ENCODE results near the gene XIST.

DNA sequence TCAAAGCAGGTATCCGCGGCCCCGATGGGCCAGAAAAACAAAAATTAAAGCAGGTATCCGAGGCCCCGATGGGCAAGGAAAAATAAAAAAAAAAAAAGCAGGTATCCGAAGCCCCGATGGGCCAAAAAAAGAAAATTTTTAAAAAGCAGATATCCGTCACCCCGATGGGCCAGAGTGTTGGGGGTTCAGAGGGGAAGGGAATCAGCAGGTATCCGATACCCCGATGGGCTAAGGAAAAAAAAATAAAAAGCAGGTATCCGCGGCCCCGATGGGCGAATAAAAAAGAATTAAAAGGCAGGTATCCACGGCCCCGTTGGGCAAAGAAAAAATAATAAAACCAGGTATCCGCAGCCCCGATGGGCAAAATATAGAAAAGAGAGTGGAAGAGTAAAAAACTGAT, 492 bp downstream of the XIST start:
- no peak for TF ChIP-seq ZFX (IDR thresholded peaks at IDR 0.05)
- TF ChIP-seq EZH2phosphoT487 (IDR thresholded peaks at IDR 0.05; ENCODE audit: borderline replicate concordance) = no peak
- no peak for TF ChIP-seq CTCF (IDR thresholded peaks at IDR 0.05 in 2 of 3, conservative IDR thresholded peaks at IDR 0.05 in 1 of 3; ENCODE audit: borderline replicate concordance in 1 of 3, insufficient read depth in 1 of 3, low read depth in 2 of 3, low read length in 2 of 3)
- TF ChIP-seq ZNF274 (IDR thresholded peaks at IDR 0.05; ENCODE audit: low read depth, low read length) = no peak
- TF ChIP-seq ELF1 (IDR thresholded peaks at IDR 0.05; ENCODE audit: borderline replicate concordance, low read depth) = no peak
- TF ChIP-seq, protein P1, sequence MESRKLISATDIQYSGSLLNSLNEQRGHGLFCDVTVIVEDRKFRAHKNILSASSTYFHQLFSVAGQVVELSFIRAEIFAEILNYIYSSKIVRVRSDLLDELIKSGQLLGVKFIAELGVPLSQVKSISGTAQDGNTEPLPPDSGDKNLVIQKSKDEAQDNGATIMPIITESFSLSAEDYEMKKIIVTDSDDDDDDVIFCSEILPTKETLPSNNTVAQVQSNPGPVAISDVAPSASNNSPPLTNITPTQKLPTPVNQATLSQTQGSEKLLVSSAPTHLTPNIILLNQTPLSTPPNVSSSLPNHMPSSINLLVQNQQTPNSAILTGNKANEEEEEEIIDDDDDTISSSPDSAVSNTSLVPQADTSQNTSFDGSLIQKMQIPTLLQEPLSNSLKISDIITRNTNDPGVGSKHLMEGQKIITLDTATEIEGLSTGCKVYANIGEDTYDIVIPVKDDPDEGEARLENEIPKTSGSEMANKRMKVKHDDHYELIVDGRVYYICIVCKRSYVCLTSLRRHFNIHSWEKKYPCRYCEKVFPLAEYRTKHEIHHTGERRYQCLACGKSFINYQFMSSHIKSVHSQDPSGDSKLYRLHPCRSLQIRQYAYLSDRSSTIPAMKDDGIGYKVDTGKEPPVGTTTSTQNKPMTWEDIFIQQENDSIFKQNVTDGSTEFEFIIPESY (IDR thresholded peaks at IDR 0.05; ENCODE audit: extremely low read depth, insufficient replicate concordance, low read length) = no peak
- TF ChIP-seq POLR2A (IDR thresholded peaks at IDR 0.05; ENCODE audit: borderline replicate concordance, extremely low read depth, insufficient read depth, insufficient read length) = no peak
- TF ChIP-seq RAD21 (IDR thresholded peaks at IDR 0.05; ENCODE audit: low read depth) = no peak
- TF ChIP-seq SP1 (IDR thresholded peaks at IDR 0.05; ENCODE audit: low read depth) = no peak
- TF ChIP-seq, protein P2, sequence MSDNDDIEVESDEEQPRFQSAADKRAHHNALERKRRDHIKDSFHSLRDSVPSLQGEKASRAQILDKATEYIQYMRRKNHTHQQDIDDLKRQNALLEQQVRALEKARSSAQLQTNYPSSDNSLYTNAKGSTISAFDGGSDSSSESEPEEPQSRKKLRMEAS (IDR thresholded peaks at IDR 0.05) = no peak
- no peak for TF ChIP-seq REST (IDR thresholded peaks at IDR 0.05; ENCODE audit: low read depth)
- TF ChIP-seq POLR2AphosphoS5 (IDR thresholded peaks at IDR 0.05; ENCODE audit: low read depth, low read length) = no peak
- no peak for TF ChIP-seq EZH2 (IDR thresholded peaks at IDR 0.05)
- TF ChIP-seq CEBPB (IDR thresholded peaks at IDR 0.05; ENCODE audit: low read depth) = no peak

Measured in HCT116 (cell line).